Epithelial cell of proximal tubule (primary cell): ENCODE results near the gene ACP2. TPM values are rescaled to one million over a fixed set of nuclear protein-coding genes. Genes with fewer than 3 reads are reported as not detected.

ENCODE experiments used
- total RNA-seq: library from RNA; depleted of rRNA; stranded (reverse); fragments of >200 nt; gene quantifications from 2 replicates; pipeline ENCODE4 v1.2.3, GENCODE V29; 2015

Gene ACP2
- total RNA-seq, 1 donor from 2014 or later: 32.3 TPM

Other genes with a start within 250 kb of the ACP2 start
- gene ARFGAP2, start 71.9 kb downstream of the ACP2 start, total RNA-seq: 94.0 and 97.3 TPM in 2 replicates
- 66.7 and 74.4 TPM in 2 replicates for gene PACSIN3, start 62.4 kb downstream of the ACP2 start, total RNA-seq
- 30.0 and 50.2 TPM in 2 replicates for gene DDB2, start 33.8 kb downstream of the ACP2 start, total RNA-seq
- gene NR1H3, start 9.2 kb upstream of the ACP2 start, total RNA-seq: 8.5 and 9.6 TPM in 2 replicates
- 14.0 and 24.7 TPM in 2 replicates for gene MADD, start 21.3 kb upstream of the ACP2 start, total RNA-seq
- gene MYBPC3, start 103.9 kb upstream of the ACP2 start, total RNA-seq: not detected in 2 replicates
- gene SPI1, start 129.7 kb upstream of the ACP2 start, total RNA-seq: not detected in 2 replicates
- 64.5 and 73.5 TPM in 2 replicates for gene SLC39A13, start 159.8 kb upstream of the ACP2 start, total RNA-seq
- gene PSMC3, start 177.6 kb upstream of the ACP2 start, total RNA-seq: 169 and 319 TPM in 2 replicates
- not detected in 2 replicates for gene RAPSN, start 200.3 kb upstream of the ACP2 start, total RNA-seq